MG63 (cell line): ENCODE measurements around the gene PASD1. TPM values are rescaled to one million over a fixed set of nuclear protein-coding genes. Genes with fewer than 3 reads are reported as not detected.
"Not testable (repeated sequence)": the region's sequence is repeated elsewhere in the genome, so short reads cannot be mapped to it uniquely, and the experiment has no call there.

ENCODE experiments used
- DNase-seq: peaks from one replicate; pipeline ENCODE4 v3.0.0-alpha.2; 2020
- H3K27me3 ChIP-seq: fragments of 250-450 bp; sonication (Bioruptor Pico); 2 replicates; pipeline ENCODE4 v1.5.1; 2020; ENCODE audit warnings: mild to moderate bottlenecking, moderate library complexity
- H3K36me3 ChIP-seq: fragments of 250-450 bp; sonication (Bioruptor Pico); 2 replicates; pipeline ENCODE4 v1.5.1; 2020; ENCODE audit warnings: mild to moderate bottlenecking, moderate library complexity
- H3K4me3 ChIP-seq: fragments of 250-450 bp; sonication (Bioruptor Pico); 2 replicates; pipeline ENCODE4 v1.5.1; 2020; ENCODE audit warnings: mild to moderate bottlenecking, moderate library complexity
- H3K9me3 ChIP-seq: fragments of 250-450 bp; sonication (Bioruptor Pico); 2 replicates; pipeline ENCODE4 v1.5.1; 2020; ENCODE audit warnings: mild to moderate bottlenecking, moderate library complexity
- total RNA-seq: library from RNA; depleted of rRNA; stranded (reverse); fragments of >200 nt; shearing (Covaris generic); gene quantifications from 2 replicates; pipeline ENCODE4 v1.2.3, GENCODE V29; 2014; ENCODE audit warnings: low replicate concordance

The PASD1 gene
- total RNA-seq, 1 experiment from 2014 or later, result not detected

DNA sequence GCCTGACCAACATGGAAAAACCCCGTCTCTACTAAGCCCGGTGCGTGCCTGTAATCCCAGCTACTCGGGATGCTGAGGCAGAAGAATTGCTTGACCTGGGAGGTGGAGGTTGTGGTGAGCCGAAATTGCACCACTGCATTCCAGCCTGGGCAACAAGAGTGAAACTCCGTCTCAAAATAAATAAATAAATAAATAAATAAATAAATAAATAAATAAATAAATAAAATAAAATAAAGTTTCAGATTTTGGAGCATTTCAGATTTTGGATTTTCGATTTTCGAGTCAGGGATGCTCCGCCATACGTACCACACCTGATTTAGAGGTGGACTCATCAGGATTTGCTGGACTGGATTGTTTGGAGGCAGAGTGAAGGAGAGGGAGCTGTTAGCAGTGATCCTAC is 3.4 kb downstream of the PASD1 start:
- DNase-seq, H3K27me3 ChIP-seq, H3K9me3 ChIP-seq, H3K4me3 ChIP-seq, H3K36me3 ChIP-seq: not testable (repeated sequence)

DNA sequence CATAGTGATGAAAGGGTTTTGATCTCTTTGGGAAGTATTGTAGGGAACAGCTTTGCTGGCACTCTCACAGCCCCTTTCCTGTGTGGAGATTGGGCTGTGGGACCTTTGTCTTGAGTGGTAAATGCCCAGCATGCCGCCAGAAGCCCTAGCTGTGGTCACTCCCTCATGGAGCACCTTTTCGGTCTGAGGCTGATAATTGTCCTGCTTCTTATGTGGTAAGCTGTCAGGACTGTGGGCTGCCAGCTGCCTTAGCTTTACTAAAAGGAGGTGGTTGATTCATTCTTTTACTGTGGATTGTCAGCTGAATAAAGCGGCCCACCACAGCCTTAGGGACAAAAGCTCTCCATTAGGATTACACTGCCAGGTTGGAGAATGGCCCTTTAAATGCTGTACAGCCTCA is 7.1 kb downstream of the PASD1 start:
- H3K4me3 ChIP-seq, result no peak overlapping the region
- DNase-seq, result no peak
- H3K36me3 ChIP-seq, result no peaks in the 10 kb centered on the region
- H3K27me3 ChIP-seq, result no peaks in the 10 kb centered on the region
- H3K9me3 ChIP-seq, result no peaks in the 10 kb centered on the region

DNA sequence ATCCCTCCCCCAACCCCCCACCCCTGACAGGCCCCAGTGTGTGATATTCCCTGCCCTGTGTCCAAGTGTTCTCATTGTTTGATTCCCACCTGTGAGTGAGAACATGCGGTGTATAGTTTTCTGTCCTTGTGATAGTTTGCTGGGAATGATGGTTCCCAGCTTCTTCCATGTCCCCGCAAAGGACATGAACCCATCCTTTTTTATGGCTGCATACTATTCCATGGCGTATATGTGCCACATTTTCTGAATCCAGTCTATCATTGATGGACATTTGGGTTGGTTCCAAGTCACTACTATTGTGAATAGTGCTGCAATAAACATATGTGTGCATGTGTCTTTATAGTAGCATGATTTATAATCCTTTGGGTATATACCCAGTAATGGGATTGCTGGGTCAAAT is 29.9 kb downstream of the PASD1 start:
- not testable (repeated sequence) for H3K36me3 ChIP-seq, DNase-seq, H3K27me3 ChIP-seq, H3K9me3 ChIP-seq, H3K4me3 ChIP-seq

DNA sequence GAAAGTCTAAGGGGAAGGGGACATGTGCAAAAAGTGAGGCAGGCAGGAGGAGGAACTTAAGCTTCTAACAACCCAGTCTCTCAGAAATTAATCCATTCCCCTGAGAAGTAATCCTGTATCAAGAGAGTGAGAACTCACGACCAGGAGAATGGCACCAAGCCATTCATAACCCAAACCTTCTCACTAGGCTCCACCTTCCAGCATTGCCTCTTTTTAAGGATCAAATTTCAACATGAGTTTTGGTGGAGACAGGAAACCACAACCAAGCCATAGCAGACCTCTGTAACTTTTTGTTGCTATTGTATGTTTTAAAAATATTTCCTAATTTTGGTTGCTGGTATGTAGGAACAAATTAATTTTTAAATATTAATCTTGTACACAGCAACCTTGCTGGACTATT is 32.8 kb downstream of the PASD1 start:
- no peaks in the 10 kb centered on the region for H3K27me3 ChIP-seq
- no peaks in the 10 kb centered on the region for H3K9me3 ChIP-seq
- H3K36me3 ChIP-seq, result no peaks in the 10 kb centered on the region
- no peak overlapping the region for H3K4me3 ChIP-seq
- DNase-seq, result no peak

DNA sequence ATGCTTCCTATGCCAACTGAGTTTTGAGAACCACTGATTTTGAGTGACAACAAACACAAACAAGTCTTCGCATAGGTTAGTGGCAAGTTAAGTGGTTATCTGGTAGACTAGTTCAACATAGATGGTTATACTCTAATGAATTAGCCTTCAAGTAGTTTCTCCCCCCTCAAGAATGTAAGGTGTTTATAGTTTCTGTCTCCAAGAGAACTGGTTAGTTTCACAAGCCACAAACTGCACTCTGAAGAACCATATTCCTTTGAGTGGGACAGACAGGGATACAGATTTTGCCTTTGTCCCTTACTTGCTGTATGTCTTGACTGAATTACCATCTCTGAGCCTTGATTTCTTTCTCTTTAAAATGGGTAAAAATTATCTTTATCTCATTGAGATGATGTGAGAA is 41.5 kb downstream of the PASD1 start:
- Histone ChIP-seq H3K4me3 (no peak overlapping the region), H3K27me3 (no peaks in the 10 kb centered on the region), H3K9me3 (no peaks in the 10 kb centered on the region), H3K36me3 (no peaks in the 10 kb centered on the region)
- no peak for DNase-seq

DNA sequence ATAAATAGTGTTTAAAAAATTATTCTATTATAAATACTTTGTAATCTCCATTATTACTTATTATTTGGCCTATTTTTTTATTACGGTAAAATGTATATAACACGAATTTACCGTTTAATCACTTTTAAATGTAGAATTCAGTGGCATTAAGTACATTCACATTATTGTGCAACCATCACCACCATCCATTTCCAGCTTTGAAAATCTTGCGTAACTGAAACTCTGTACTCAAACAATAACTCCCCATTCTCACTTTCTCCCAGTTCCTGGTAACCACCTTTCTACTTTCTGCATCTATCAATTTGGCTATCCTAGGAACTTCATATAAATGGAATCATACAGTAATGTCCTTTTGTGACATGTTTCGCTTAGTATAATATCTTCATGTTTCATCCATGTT is 45.7 kb downstream of the PASD1 start:
- H3K9me3 ChIP-seq, result no peaks in the 10 kb centered on the region
- no peaks in the 10 kb centered on the region for H3K36me3 ChIP-seq
- DNase-seq, result no peak
- H3K4me3 ChIP-seq, result no peak overlapping the region
- no peaks in the 10 kb centered on the region for H3K27me3 ChIP-seq

DNA sequence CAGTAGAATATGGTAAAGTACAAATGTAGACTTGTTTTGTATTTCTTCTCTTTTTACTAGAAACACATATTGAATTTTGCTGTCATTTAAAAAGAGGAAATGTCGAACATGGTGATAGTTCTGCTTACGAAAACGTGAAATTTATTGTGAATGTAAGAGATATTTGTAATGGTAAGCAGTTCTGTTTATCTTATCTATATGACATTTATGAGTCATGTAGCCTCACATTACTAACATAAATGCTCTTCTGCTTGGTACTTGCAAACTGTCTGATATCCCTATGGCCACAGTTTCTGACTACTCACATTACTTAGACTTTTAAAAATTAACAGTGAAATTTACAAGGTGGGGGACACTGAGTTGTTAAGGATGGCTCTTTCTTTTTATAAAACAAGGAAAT is 57.9 kb downstream of the PASD1 start:
- no peaks in the 10 kb centered on the region for H3K36me3 ChIP-seq
- no peak for DNase-seq
- H3K27me3 ChIP-seq, result no peaks in the 10 kb centered on the region
- H3K9me3 ChIP-seq, result no peaks in the 10 kb centered on the region
- H3K4me3 ChIP-seq, result no peak overlapping the region

DNA sequence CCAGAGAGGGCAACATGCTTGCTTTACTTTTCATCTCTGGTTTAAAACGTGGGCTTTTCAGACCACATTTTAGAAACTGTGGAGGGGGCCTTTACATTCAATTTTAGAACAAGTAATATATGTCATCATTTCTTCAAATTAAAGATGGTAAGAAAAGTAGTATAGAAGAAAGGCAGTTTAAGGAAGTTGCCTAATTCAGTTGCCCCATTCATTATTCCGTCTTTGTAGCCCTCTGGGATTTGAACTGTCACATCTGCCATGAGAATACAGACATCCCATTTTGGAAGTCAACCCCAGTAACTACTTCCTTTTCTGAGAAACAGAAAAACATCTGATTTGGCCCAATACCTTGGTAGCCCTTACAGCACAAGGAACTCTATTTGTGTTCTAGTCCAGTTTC is 61.2 kb downstream of the PASD1 start:
- H3K36me3 ChIP-seq, result no peaks in the 10 kb centered on the region
- H3K27me3 ChIP-seq, result no peaks in the 10 kb centered on the region
- no peak overlapping the region for H3K4me3 ChIP-seq
- no peaks in the 10 kb centered on the region for H3K9me3 ChIP-seq
- DNase-seq, result no peak

DNA sequence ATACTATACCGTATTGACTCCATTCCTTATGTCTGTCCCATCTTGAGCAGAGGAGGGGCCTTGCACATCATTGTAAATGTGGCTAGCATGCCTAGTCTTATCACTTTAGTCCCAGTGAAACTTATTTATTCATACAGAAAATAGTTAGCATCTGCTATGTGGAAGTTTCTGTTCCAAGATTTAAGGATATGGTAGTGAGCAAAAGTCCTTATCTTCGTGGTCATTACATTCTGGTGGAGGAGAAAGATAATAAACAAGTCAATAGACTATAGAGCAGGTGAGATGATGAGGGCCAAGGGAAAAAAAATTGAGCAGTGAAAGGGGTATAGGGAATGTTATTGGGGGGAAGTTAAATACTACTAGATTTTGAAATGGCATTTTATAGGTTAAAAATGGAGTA is 68.3 kb downstream of the PASD1 start:
- Histone ChIP-seq H3K9me3 (no peaks in the 10 kb centered on the region), H3K4me3 (no peak overlapping the region), H3K27me3 (no peaks in the 10 kb centered on the region), H3K36me3 (no peaks in the 10 kb centered on the region)
- no peak for DNase-seq

DNA sequence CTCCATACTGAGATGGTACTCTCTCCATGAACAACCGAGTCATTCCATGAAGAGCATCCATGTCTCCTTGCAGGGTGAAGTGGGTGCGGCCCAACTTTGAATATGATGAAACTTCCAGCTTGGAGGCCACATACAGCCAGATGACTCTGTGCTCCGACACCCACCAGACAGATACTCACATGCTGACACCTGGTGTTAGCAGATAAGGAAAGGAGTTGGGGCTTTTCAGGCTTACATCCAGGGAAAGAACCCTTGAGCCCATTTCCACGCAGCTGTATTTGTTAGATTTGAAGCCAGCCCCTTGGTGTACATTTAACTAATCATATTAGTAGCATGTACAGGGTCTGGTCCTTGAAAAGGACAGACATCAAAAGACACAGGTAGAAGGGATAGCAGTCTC is 69.7 kb downstream of the PASD1 start:
- DNase-seq, result no peak
- Histone ChIP-seq H3K27me3 (no peaks in the 10 kb centered on the region), H3K4me3 (no peak overlapping the region), H3K9me3 (no peaks in the 10 kb centered on the region), H3K36me3 (no peaks in the 10 kb centered on the region)

DNA sequence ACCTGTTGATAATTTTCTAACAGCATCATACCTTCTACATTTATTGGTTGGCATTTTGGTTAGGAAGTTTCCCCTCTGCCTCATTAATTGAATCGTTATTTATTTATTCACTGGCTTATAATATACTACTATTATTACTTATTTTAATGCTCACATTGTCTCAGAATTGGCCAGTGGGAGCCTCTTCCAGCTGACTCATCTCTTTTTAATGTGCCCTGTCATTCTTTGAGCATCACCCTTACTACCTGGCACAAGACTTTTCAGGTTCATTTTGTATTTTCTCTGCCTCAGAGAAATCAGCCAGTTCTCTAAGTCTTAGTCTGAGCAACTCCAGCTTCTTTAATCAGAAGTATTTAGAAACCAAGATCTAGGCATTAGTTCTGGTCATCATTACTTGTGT is 71.5 kb downstream of the PASD1 start:
- no peak for DNase-seq
- no peaks in the 10 kb centered on the region for H3K9me3 ChIP-seq

DNA sequence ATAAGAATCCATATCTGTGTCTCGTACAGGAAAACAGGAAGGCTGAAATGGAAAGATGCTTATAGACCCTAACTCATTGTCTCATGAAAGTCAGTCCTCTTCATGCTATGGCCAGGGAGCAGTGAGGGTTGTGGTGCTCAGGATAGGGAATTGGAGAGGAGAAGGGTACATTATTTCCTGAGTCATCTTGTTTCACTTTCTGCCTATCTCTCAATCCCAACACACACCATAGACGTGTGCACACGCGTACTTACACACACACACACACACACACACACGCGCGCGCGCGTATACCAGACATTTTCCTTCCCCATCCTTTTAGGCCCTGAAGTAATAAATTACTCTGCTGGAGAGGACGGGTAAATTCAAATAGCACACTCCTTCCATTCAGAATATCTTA is 78.1 kb downstream of the PASD1 start:
- Histone ChIP-seq H3K9me3 (no peaks in the 10 kb centered on the region), H3K27me3 (no peaks in the 10 kb centered on the region), H3K4me3 (no peak overlapping the region), H3K36me3 (no peaks in the 10 kb centered on the region)
- no peak for DNase-seq

More for the DNA sequence above, 71.5 kb downstream of the PASD1 start:
- Histone ChIP-seq H3K27me3 (no peaks in the 10 kb centered on the region), H3K36me3 (no peaks in the 10 kb centered on the region), H3K4me3 (no peak overlapping the region)

DNA sequence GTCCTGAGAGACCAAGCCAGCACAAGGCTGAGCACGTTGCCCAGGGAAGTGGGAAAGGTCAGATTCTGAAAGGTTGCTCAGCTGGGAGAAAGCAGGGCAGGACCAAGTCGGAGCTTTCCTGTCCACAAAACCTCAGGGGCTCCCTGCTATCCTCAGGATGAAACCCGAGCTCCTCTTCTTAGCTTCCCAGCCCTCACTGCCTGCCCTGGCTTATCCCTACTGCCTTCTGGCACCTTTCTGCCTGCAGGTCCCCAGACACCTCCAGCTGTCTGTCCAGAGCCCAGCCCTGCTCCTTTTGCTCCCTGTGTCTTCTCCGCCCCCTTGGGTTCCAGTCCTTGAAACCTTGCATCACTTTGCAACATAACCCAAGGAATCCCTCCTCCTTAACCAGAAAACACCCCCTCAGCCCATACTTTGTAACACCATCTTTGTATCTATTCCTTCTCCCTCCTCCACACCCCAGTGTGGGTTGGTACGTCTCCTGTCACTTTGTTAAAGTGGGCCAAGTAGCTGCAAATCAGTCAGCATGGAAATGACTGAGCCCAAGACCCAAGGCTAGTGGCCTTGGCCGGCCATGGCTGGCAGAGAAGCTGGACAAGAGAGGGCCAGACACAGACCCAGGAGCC is 111.8 kb downstream of the PASD1 start:
- H3K9me3 ChIP-seq, result no peaks in the 10 kb centered on the region
- DNase-seq, result no peak
- no peak overlapping the region for H3K4me3 ChIP-seq
- H3K36me3 ChIP-seq, result no peaks in the 10 kb centered on the region
- no peaks in the 10 kb centered on the region for H3K27me3 ChIP-seq

DNA sequence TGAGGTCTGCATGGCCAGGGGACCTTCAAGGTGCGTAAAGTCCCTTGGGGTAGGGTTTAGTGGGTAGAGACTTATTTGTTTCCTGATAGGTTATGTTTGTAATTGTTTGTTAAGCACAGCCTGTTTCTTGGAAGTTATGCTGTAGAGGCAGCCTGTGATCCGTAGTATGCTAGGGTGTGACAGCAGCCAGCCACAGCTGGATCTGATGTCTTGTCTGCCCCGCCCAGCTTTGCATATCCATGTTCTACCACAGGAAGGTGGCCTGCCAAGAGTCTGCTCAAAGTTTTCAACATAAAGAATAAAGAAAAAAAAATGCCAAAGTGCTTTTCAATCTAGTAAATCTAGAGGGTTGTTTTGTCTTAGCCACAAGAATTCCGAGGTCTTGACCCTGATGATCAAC is 112.7 kb downstream of the PASD1 start:
- H3K4me3 ChIP-seq, result no peak overlapping the region
- DNase-seq, result peak; percentile 58
- no peaks in the 10 kb centered on the region for H3K27me3 ChIP-seq
- H3K36me3 ChIP-seq, result no peaks in the 10 kb centered on the region
- H3K9me3 ChIP-seq, result no peaks in the 10 kb centered on the region

DNA sequence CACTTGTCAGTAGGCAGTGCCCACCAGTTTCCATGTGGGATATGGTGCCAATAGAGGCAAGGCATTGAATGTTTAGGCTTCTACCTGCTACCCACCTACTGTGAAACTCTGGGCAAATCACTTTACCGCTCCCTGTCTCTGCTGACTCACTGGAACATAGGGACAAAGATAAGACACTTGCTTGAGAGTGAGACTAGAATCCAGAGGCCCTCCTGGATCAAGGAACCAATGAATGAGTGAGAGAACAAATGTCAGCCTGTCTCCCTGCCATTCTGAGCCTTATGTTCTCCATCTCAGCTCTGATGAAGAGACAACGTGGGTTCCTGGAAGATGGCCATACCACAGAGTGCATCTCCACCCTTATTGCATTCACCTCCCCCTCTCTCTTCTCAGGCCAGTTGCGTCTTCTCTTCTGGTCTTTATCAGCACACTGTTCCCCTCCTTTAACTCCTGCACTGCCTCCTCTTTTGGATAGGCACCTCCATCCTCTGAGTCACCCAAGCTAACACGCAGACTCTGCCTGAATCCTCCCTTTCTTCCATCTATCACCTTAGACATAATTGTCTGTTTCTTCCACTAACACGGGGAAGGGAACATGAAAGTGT is 116.4 kb downstream of the PASD1 start:
- Histone ChIP-seq H3K36me3 (no peaks in the 10 kb centered on the region), H3K9me3 (no peaks in the 10 kb centered on the region), H3K27me3 (no peaks in the 10 kb centered on the region), H3K4me3 (no peak overlapping the region)
- no peak for DNase-seq

DNA sequence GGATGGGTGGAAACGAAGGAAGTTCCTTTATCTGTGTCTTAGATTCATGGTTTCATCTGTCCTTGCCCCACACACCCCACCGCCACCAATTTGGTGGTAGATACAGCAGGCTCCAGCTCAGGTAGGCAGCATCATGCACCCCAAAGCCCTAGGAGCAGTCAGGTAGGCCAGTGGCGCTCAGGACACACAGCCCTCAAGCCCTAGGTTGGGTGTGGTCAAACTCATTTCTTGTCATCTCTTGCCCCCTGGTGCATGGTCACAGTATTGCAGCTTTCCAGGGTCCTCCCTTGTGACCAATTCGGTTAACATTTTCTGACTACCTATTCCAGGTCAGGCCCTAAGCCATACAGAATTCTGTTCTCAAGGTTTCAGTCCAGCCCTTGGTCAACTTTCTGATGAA is 117.3 kb downstream of the PASD1 start:
- Histone ChIP-seq H3K27me3 (no peaks in the 10 kb centered on the region), H3K9me3 (no peaks in the 10 kb centered on the region), H3K4me3 (no peak overlapping the region), H3K36me3 (no peaks in the 10 kb centered on the region)
- DNase-seq, result peak; percentile 17

DNA sequence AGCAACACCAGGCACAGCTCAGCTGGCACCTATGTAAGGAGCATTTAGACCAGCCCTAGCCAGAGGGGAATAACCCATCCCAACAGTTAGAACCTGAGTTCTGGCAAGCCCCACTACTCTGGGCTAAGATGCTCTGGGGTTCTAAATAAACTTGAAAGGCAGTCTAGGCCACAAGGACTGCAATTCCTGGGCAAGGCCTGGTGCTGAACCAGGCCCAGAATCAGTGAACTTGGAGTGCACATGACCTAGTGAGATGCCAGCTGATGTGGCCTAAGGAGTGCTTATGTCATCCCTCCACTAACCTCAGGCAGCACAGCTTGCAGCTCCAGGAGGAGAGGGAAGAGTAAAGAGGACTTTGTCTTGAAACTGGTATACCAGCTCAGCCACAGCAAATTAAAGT is 124.2 kb downstream of the PASD1 start:
- Histone ChIP-seq H3K36me3 (no peaks in the 10 kb centered on the region), H3K9me3 (no peaks in the 10 kb centered on the region), H3K4me3 (no peak overlapping the region), H3K27me3 (no peaks in the 10 kb centered on the region)
- no peak for DNase-seq

DNA sequence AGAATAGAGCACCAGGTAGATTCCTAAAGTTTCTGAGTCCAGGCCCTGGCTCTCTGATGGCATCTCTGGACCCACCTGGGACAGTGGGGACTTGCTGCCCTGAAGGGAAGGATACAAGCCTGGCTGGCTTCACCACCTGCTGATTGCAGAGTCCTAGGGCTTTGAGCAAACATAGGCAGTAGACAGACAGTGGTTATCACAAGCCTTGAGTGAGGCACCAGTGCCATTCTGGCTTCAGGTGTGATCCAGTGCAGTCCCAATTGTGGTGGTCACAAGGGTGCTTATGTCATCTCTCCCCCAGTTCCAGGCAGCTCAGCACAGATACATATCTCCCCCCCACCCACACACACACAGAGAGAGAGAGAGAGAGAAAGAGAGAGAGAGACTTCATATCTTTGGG is 125.2 kb downstream of the PASD1 start:
- H3K36me3 ChIP-seq, result no peaks in the 10 kb centered on the region
- no peaks in the 10 kb centered on the region for H3K9me3 ChIP-seq
- no peak overlapping the region for H3K4me3 ChIP-seq
- no peaks in the 10 kb centered on the region for H3K27me3 ChIP-seq
- DNase-seq, result no peak

DNA sequence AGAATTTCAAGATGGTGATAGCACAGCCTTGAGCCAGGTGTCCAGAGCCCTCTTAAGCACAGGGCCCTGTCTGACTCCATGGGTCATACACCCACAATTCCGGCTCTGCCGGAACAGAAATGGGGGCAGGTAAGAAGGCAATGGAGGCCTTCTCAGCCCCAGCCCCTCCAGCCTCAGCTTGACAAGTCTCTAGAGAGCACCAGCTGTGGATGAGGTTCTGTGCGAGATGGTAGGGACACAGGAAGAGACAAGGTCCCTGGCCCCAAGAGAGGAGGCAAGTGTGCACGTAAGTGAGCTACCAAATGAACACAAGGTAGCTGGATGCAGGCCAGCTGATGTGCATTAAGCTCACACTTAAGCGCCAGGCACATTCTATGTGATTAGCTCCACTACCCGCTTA is 129.3 kb downstream of the PASD1 start:
- Histone ChIP-seq H3K4me3 (no peak overlapping the region), H3K9me3 (no peaks in the 10 kb centered on the region)
- DNase-seq, result no peak

More for the DNA sequence above, 129.3 kb downstream of the PASD1 start:
- H3K36me3 ChIP-seq, result no peaks in the 10 kb centered on the region
- no peaks in the 10 kb centered on the region for H3K27me3 ChIP-seq
